Keratinocyte (primary cell): Measurements from ENCODE around the gene ZMIZ1. TPM values are rescaled to one million over a fixed set of nuclear protein-coding genes. Genes with fewer than 3 reads are reported as not detected.

Experiments
- DNase-seq: peaks from one replicate; pipeline ENCODE4 v3.0.0-alpha.2; 2011; ENCODE audit warnings: low read depth, missing footprints, low spot score
- FAIRE-seq: peaks from 2 replicates; lab custom pipeline; 2011; peaks lifted over from hg19 to GRCh38; lab: Jason Lieb, UNC
- H2AFZ ChIP-seq: 2 replicates; pipeline ENCODE4 v1.6.0; 2012; ENCODE audit warnings: low read length, control low read depth, inconsistent platforms; ENCODE audit not compliant: control insufficient read depth
- H3K27ac ChIP-seq: 2 replicates; pipeline ENCODE4 v1.5.1; 2011; ENCODE audit warnings: low read length; ENCODE audit not compliant: control insufficient read depth, insufficient read depth
- H3K27me3 ChIP-seq: 3 replicates; pipeline ENCODE4 v1.6.0; 2011; ENCODE audit warnings: low read length; ENCODE audit not compliant: control insufficient read depth, insufficient read depth; ENCODE audit errors: extremely low read depth
- H3K36me3 ChIP-seq, 2 experiments: 2 replicates in 1 of 2; 3 replicates in 1 of 2; pipeline ENCODE4 v1.5.1; 2011; ENCODE audit warnings: low read length in 2 of 2, mild to moderate bottlenecking in 1 of 2; ENCODE audit not compliant: control insufficient read depth in 2 of 2, insufficient read depth in 2 of 2; ENCODE audit errors: extremely low read depth in 1 of 2
- H3K4me1 ChIP-seq: 3 replicates; pipeline ENCODE4 v1.5.1; 2011; ENCODE audit warnings: low read length; ENCODE audit not compliant: control insufficient read depth, insufficient read depth; ENCODE audit errors: extremely low read depth
- H3K4me2 ChIP-seq: 3 replicates; pipeline ENCODE4 v1.6.0; 2011; ENCODE audit warnings: low read depth, low read length; ENCODE audit not compliant: control insufficient read depth, insufficient read depth; ENCODE audit errors: extremely low read depth
- H3K4me3 ChIP-seq, 3 experiments: fragments of 200-600 bp in 1 of 3; sonication (generic) in 1 of 3; 2 replicates in 2 of 3; 3 replicates in 1 of 3; pipeline ENCODE4 v1.5.1; 2011 to 2016; ENCODE audit warnings: low read length in 3 of 3, mild to moderate bottlenecking in 3 of 3, control low read depth in 2 of 3, inconsistent platforms in 1 of 3, low read depth in 1 of 3, mixed read lengths in 1 of 3, mixed run types in 1 of 3, moderate library complexity in 1 of 3; ENCODE audit not compliant: control insufficient read depth in 2 of 3, insufficient read depth in 2 of 3; ENCODE audit errors: extremely low read depth in 1 of 3
- H3K79me2 ChIP-seq: 2 replicates; pipeline ENCODE4 v1.6.0; 2012; ENCODE audit warnings: low read length; ENCODE audit not compliant: control insufficient read depth, insufficient read depth
- H3K9ac ChIP-seq: 3 replicates; pipeline ENCODE4 v1.6.0; 2011; ENCODE audit warnings: low read length; ENCODE audit not compliant: control insufficient read depth, insufficient read depth; ENCODE audit errors: extremely low read depth
- H3K9me1 ChIP-seq: 3 replicates; pipeline ENCODE4 v1.6.0; 2011; ENCODE audit warnings: low read length; ENCODE audit not compliant: control insufficient read depth, insufficient read depth; ENCODE audit errors: extremely low read depth
- H3K9me3 ChIP-seq: 2 replicates; pipeline ENCODE4 v1.5.1; 2012; ENCODE audit warnings: low read depth, low read length; ENCODE audit not compliant: control insufficient read depth
- H4K20me1 ChIP-seq: 3 replicates; pipeline ENCODE4 v1.6.0; 2011; ENCODE audit warnings: low read length; ENCODE audit not compliant: control insufficient read depth, insufficient read depth; ENCODE audit errors: extremely low read depth
- CTCF ChIP-seq, 3 experiments: IDR thresholded peaks in 1 of 3; conservative IDR thresholded peaks in 1 of 3; optimal IDR thresholded peaks in 1 of 3; 2 replicates in 2 of 3; 3 replicates in 1 of 3; pipeline versions ENCODE3 to v1.5.1; 2011; ENCODE audit warnings: low read length in 3 of 3, mild to moderate bottlenecking in 3 of 3, moderate library complexity in 2 of 3, control low read depth in 1 of 3, inconsistent platforms in 1 of 3; ENCODE audit not compliant: insufficient read depth in 2 of 3; ENCODE audit errors: extremely low read depth in 1 of 3
- EZH2 ChIP-seq: IDR thresholded peaks from one replicate; pipeline ENCODE4 v1.6.1; 2012; ENCODE audit warnings: inconsistent platforms, mild to moderate bottlenecking, low read length, moderate library complexity
- dilution Hi-C: fragments of 300-500 bp; cut with MboI; formaldehyde crosslinking; loops from one replicate; pipeline ENCODE4 v1.7.0; 2020; ENCODE audit warnings: low sequenced_read_pairs; ENCODE audit not compliant: extremely low pct_ligation_motif_present
- polyA plus RNA-seq, 5 experiments: library from polyadenylated mRNA; depleted of rRNA in 3 of 5; stranded (reverse) in 3 of 5; stranded (forward) in 1 of 5; unstranded in 1 of 5; fragments of >200 nt; gene quantifications; 1 replicate in 1 of 5; 2 replicates in 3 of 5; 3 replicates in 1 of 5; pipeline versions ENCODE4 v1.2.1 to v1.2.3, GENCODE V29; 2011 to 2012; ENCODE audit warnings: missing spikeins in 2 of 5, low read depth in 1 of 5, low replicate concordance in 1 of 5

The ZMIZ1 gene
- polyA plus RNA-seq, 1 donor (not counting 4 experiments of a cell fraction or from before 2014, with no cell fraction given), result 1.8 TPM

GRCh38 chr10:79166312-79166721 is 97.6 kb downstream of the ZMIZ1 start:
- DNase-seq (no peak), FAIRE-seq (no peak)
- Histone ChIP-seq H3K4me1 (no peaks in the 10 kb centered on the region), H4K20me1 (no peaks in the 10 kb centered on the region), H2AFZ (no peak overlapping the region), H3K4me2 (no peak overlapping the region), H3K36me3 (peaks cover 2 to 13% of the 10 kb centered on the region in 2 experiments), H3K9ac (no peak overlapping the region), H3K9me1 (no peaks in the 10 kb centered on the region), H3K27ac (no peak overlapping the region), H3K9me3 (no peaks in the 10 kb centered on the region), H3K79me2 (no peaks in the 10 kb centered on the region), H3K27me3 (no peaks in the 10 kb centered on the region), H3K4me3 (no peak overlapping the region)
- dilution Hi-C loops, result no loop called here
- TF ChIP-seq CTCF (optimal IDR thresholded peaks at IDR 0.05 in 1 of 3, IDR thresholded peaks at IDR 0.05 in 1 of 3, conservative IDR thresholded peaks at IDR 0.05 in 1 of 3; ENCODE audit: extremely low read depth in 1 of 3, insufficient read depth in 2 of 3, low read length in 3 of 3) (no peak), EZH2 (no peak)

DNA sequence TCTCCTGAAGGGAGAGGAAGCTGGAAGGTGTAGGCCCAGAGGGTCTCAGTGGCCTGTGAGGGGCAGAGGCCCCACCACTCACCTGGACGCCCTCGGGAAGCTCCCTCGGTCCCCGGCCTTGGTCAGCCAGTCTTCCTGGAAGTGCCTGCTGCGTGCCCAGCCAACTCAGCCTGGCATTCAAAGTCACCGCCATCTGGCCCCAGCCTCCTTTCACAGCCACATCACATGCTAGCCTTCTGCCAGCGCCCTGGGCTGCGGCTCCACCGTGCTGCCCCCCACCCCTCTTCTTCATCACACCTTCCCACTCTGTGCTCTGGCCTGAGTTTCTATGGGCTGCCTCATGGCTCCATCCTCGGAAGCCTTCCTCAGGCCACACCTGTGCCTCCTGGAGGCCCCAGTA is 98.0 kb downstream of the ZMIZ1 start:
- Histone ChIP-seq H3K4me2 (no peak overlapping the region), H3K9ac (no peak overlapping the region), H3K27me3 (no peaks in the 10 kb centered on the region), H3K4me1 (no peaks in the 10 kb centered on the region), H3K27ac (no peak overlapping the region), H3K4me3 (no peak overlapping the region), H4K20me1 (no peaks in the 10 kb centered on the region), H2AFZ (no peak overlapping the region), H3K9me3 (no peaks in the 10 kb centered on the region), H3K79me2 (no peaks in the 10 kb centered on the region), H3K36me3 (peaks cover 2 to 13% of the 10 kb centered on the region in 2 experiments), H3K9me1 (no peaks in the 10 kb centered on the region)
- DNase-seq (no peak), FAIRE-seq (no peak)
- dilution Hi-C loops, result no loop called here
- TF ChIP-seq CTCF (optimal IDR thresholded peaks at IDR 0.05 in 1 of 3, IDR thresholded peaks at IDR 0.05 in 1 of 3, conservative IDR thresholded peaks at IDR 0.05 in 1 of 3; ENCODE audit: extremely low read depth in 1 of 3, insufficient read depth in 2 of 3, low read length in 3 of 3), result no peak
- TF ChIP-seq EZH2, result no peak
